HepG2 (cell line): Measurements from ENCODE around the gene HDDC3. TPM values are rescaled to one million over a fixed set of nuclear protein-coding genes. Genes with fewer than 3 reads are reported as not detected.
A peak's percentile ranks its signal among the peaks of the same experiment; 100 is the strongest.

Source experiments
- ATAD3A ChIP-seq: sonication (generic); formaldehyde crosslinking; IDR thresholded peaks from 2 replicates; pipeline ENCODE4 v1.4.0; 2020; ENCODE audit warnings: missing genetic modification reagents
- CBFB ChIP-seq: sonication (generic); formaldehyde crosslinking; IDR thresholded peaks from 2 replicates; pipeline ENCODE4 v1.4.0; 2020; ENCODE audit warnings: missing genetic modification reagents
- CEBPB ChIP-seq: IDR thresholded peaks from 2 replicates; pipeline ENCODE4 v1.6.1; 2011; ENCODE audit warnings: low read depth, low read length, improper control_type of control experiment, borderline replicate concordance
- HHEX ChIP-seq: IDR thresholded peaks from 2 replicates; pipeline ENCODE4 v1.6.1; 2016; ENCODE audit warnings: control low read depth
- NCOR1 ChIP-seq: fragments of 200-600 bp; sonication (generic); IDR thresholded peaks from 2 replicates; pipeline ENCODE4 v1.7.0; 2017; ENCODE audit warnings: antibody characterized with exemption, low read length, borderline replicate concordance
- NFAT5 ChIP-seq: sonication (generic); formaldehyde crosslinking; IDR thresholded peaks from 2 replicates; pipeline ENCODE4 v1.4.0; 2020; ENCODE audit warnings: missing genetic modification reagents
- NR2F6 ChIP-seq, 2 experiments: IDR thresholded peaks; 2 replicates each; pipeline ENCODE4 v1.6.1; 2016; ENCODE audit warnings: antibody characterized with exemption in 1 of 2, mild to moderate bottlenecking in 1 of 2
- PAWR ChIP-seq: sonication (generic); formaldehyde crosslinking; IDR thresholded peaks from 2 replicates; pipeline ENCODE4 v1.4.0; 2020; ENCODE audit warnings: missing genetic modification reagents, mild to moderate bottlenecking, borderline replicate concordance
- PLSCR1 ChIP-seq: sonication (generic); formaldehyde crosslinking; IDR thresholded peaks from 2 replicates; pipeline ENCODE4 v1.5.0; 2020; ENCODE audit warnings: missing genetic modification reagents, mild to moderate bottlenecking, borderline replicate concordance
- POLR2AphosphoS2 ChIP-seq: IDR thresholded peaks from 2 replicates; pipeline ENCODE4 v1.6.1; 2011; ENCODE audit warnings: low read depth, low read length, improper control_type of control experiment
- TERF1 ChIP-seq: sonication (generic); formaldehyde crosslinking; IDR thresholded peaks from 2 replicates; pipeline ENCODE4 v1.8.0; 2022; ENCODE audit warnings: mild to moderate bottlenecking, missing genetic modification reagents, moderate library complexity
- ZBTB14 ChIP-seq: sonication (generic); formaldehyde crosslinking; IDR thresholded peaks from 2 replicates; pipeline ENCODE4 v1.4.0; 2020; ENCODE audit warnings: missing genetic modification reagents
- ZKSCAN8 ChIP-seq: IDR thresholded peaks from 2 replicates; pipeline ENCODE4 v1.6.1; 2016; ENCODE audit warnings: borderline replicate concordance, missing genetic modification reagents, missing compliant biosample characterization
- ZNF510 ChIP-seq: sonication (generic); formaldehyde crosslinking; IDR thresholded peaks from 2 replicates; pipeline ENCODE4 v1.4.0; 2020; ENCODE audit warnings: low read depth, mild to moderate bottlenecking, missing genetic modification reagents
- ZNF552 ChIP-seq: sonication (generic); formaldehyde crosslinking; IDR thresholded peaks from 2 replicates; pipeline ENCODE4 v1.9.0; 2022; ENCODE audit warnings: missing genetic modification reagents, mild to moderate bottlenecking, borderline replicate concordance
- ZNF557 ChIP-seq: sonication (generic); formaldehyde crosslinking; IDR thresholded peaks from 2 replicates; pipeline ENCODE4 v1.4.0; 2020; ENCODE audit warnings: missing genetic modification reagents
- ZNF607 ChIP-seq: sonication (generic); formaldehyde crosslinking; IDR thresholded peaks from 2 replicates; pipeline ENCODE4 v1.5.1; 2020; ENCODE audit warnings: missing genetic modification reagents, mild to moderate bottlenecking, borderline replicate concordance
- ZNF619 ChIP-seq: sonication (generic); formaldehyde crosslinking; IDR thresholded peaks from 2 replicates; pipeline ENCODE4 v1.4.0; 2020; ENCODE audit warnings: mild to moderate bottlenecking, missing genetic modification reagents
- ZNF781 ChIP-seq: sonication (generic); formaldehyde crosslinking; IDR thresholded peaks from 2 replicates; pipeline ENCODE4 v1.5.1; 2020; ENCODE audit warnings: borderline replicate concordance, mild to moderate bottlenecking, missing genetic modification reagents; ENCODE audit errors: not compliant biosample characterization
- ZNF788 ChIP-seq: sonication (generic); formaldehyde crosslinking; IDR thresholded peaks from 2 replicates; pipeline ENCODE4 v1.5.0; 2020; ENCODE audit warnings: mild to moderate bottlenecking, missing genetic modification reagents, borderline replicate concordance
- polyA plus RNA-seq, 8 experiments: library from polyadenylated mRNA; depleted of rRNA in 3 of 8; stranded (reverse) in 7 of 8; unstranded in 1 of 8; fragments of >200 nt; fragmentation: Illumina TruSeq in 4 of 8; extraction: Trizol in 4 of 8; gene quantifications; 2 replicates each; pipeline versions ENCODE4 v1.2.1 to v1.2.3, GENCODE V29; 2011 to 2016; ENCODE audit warnings: low read depth in 4 of 8, missing spikeins in 1 of 8, mixed read lengths in 1 of 8; ENCODE audit not compliant: insufficient read depth in 1 of 8
- total RNA-seq, 5 experiments: library from RNA; depleted of rRNA; stranded (reverse); fragments of >200 nt; fragmentation: Illumina TruSeq; extraction: Trizol; gene quantifications; 2 replicates each; pipeline ENCODE4 v1.2.3, GENCODE V29; 2016; ENCODE audit warnings: low read depth in 1 of 5

Gene HDDC3
- total and polyA plus RNA-seq, 2 of the 13 experiments (the other 11 are each of a cell fraction or from before 2014, with no cell fraction given), result 18.7 to 28.3 TPM

- TF ChIP-seq CBFB (CRISPR knock-in tag), result no peak; the same call in 1 of the 2 replicates
- TF ChIP-seq ZNF788 (CRISPR knock-in tag), result peak; percentile 53; the same call in 1 of the 2 replicates
- TF ChIP-seq ZNF510 (CRISPR knock-in tag), result no peak
- no peak for TF ChIP-seq POLR2AphosphoS2
- TF ChIP-seq PAWR (CRISPR knock-in tag), result no peak
- TF ChIP-seq TERF1 (CRISPR knock-in tag), result 0 out of 2 replicates have a peak, but pooled peaks have one; percentile 48
- TF ChIP-seq ZNF781, result peak; percentile 95
- peak; percentile 29; the same call in 1 of the 2 replicates for TF ChIP-seq ZBTB14 (CRISPR knock-in tag)
- no peak for TF ChIP-seq PLSCR1 (CRISPR knock-in tag)
- TF ChIP-seq ZNF552, result no peak; the same call in 1 of the 2 replicates
- peak; percentile 88 for TF ChIP-seq ZNF607 (CRISPR knock-in tag)
- TF ChIP-seq ATAD3A (CRISPR knock-in tag), result no peak
- TF ChIP-seq NFAT5, result peak; percentile 89
- no peak for TF ChIP-seq NR2F6 (IDR thresholded peaks at IDR 0.05)
- TF ChIP-seq NR2F6 (CRISPR knock-in tag; IDR thresholded peaks at IDR 0.05), result 0 out of 2 replicates have a peak, but pooled peaks have one; percentile 29
- TF ChIP-seq NCOR1, result no peak
- peak; percentile 27; the same call in 1 of the 2 replicates for TF ChIP-seq ZKSCAN8
- 0 out of 2 replicates have a peak, but pooled peaks have one; percentile 24 for TF ChIP-seq HHEX (CRISPR knock-in tag)
- TF ChIP-seq CEBPB, result no peak
- peak; percentile 87 for TF ChIP-seq ZNF619
- 0 out of 2 replicates have a peak, but pooled peaks have one; percentile 29 for TF ChIP-seq ZNF557 (CRISPR knock-in tag)
These were observed 22.6 kb upstream of the HDDC3 start, which contains the start of gene RCCD1 (continued) for GRCh38 chr15:90954712-90955623.
